Measurements from ENCODE around the gene PRSS2.

Gene PRSS2

DNA sequence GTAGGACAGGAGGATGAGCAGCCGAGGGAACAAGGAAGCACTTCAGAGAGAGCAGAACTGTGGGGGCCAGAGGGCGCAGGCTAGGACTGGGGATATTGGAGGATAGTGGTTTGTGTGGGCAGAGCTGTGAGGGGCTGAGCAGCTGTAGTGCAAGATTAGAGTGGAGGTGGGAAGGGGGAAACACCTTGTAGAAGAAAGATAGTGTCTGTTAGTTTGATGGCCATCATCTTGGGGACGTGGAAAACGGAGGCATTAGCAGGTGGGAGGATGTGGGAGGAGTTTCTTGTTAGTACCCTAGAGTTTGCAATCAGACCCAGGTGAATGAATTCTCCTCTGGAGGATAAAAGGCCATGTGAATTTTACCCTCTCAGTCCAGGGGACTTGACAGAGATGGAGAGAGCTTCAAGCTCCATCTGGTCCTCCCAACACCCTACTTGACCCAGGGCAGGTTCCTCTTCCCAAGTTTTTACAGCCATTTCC is 34.0 kb downstream of the PRSS2 start:
- no peak for DNase-seq

DNA sequence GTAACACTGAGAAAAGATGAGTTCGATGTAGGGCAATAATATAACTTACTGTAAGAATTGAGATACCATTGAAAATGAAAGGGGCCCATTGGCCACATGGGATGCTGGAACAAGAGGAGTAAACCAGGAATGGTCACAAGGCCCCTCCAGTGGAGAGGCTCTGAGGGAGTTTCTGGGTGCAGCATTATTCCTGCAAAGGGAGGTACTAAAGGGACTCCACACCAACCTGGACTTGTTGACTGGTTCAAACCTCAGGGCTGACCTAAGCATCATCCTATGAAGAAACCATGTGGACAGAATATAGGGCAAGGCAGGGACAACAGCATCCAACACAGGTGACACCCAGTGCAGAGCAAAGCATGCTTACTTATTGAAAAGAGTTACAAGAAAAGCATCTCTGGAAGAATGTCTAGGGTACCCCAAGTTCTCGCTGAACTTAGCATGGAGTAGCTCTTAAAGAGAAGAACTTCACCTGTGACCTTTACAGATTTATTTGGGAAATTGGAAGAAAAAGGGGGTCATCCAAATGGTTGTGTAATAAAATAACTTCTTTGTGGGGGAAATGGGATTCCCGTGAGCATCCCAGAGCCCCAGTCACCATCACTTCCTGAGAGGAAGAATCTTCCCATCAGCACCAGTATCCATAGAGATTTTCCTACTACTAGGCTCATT is 34.7 kb downstream of the PRSS2 start:
- no peak for DNase-seq

DNA sequence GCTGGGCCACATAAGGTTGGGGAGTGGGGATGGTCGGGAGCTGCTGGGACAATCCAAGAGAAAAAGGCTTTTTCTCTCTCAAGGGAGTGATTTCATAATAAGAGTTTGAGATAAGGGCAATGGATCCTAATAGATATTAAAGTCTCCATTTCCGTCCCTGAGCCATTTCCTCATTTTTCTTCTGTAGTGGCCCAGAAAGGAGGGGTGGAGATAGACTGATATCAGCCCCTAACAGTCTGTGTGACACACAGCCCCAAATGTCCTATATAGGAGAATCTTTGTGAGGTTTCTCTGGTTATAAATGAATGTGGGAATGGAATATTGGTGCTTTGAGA is 35.2 kb downstream of the PRSS2 start:
- DNase-seq, result no peak

DNA sequence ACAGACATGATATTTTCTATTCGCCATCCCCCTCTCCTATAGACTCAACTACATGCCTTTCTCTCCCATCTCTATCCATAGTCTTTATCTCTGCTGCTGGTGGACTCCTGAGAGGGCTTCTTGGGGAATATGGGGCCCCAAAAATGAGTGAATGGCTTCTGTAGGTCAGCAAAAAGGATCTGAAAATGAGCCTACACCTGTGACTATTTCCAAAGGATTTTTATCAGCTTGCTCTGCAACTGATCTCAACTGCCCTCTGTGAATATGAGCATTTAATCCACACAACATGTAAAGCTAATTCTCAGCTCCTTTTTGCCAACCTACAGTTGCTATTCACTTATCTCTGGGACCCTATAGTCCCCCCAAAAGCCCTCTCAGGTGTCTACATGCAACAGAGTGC is 36.2 kb downstream of the PRSS2 start:
- no peak for DNase-seq

DNA sequence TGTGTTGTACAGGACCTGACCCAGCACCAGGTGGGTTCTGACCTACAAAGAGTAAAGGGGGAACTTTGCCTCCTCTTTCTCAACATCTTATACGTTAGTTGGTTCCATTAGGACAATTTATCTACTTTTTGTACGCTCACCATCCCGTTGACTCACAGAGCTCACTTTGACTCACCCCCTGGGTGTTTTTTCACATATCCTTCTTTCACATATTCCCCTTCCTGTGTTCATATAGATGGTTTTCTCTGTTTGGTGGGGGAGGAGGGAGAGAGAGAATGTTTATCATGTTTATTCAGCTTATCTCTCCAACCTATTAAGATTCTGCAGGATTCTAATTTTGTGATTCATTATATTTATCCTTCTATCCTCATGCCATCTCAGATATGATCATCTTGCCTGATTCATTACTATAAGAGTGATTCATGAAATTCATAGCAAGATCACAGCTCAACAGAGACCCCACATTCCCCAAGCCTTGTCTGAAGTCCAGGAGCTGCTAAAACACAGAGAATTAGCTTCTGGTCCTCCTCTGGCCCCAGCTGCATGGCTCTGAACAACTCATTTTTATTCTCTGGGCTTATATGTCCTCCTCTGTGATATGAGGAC is 37.2 kb downstream of the PRSS2 start:
- no peak for DNase-seq

DNA sequence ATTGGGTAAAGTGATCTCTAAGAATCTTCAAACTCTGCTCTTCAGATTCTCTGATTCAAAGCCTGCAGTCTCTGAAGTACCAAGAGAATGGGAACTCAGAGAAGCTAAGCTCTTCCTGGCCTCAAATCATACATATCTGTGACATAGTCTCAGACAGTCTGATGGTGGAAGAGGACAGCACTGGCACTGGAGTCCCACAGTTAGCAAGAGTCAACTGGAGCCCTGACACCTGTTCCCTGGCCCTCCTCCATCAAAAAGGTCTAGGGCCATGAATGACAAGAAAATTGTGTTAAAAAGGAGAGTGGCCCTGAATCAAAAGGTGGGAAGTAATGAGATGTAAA is 37.7 kb downstream of the PRSS2 start:
- DNase-seq, result no peak

DNA sequence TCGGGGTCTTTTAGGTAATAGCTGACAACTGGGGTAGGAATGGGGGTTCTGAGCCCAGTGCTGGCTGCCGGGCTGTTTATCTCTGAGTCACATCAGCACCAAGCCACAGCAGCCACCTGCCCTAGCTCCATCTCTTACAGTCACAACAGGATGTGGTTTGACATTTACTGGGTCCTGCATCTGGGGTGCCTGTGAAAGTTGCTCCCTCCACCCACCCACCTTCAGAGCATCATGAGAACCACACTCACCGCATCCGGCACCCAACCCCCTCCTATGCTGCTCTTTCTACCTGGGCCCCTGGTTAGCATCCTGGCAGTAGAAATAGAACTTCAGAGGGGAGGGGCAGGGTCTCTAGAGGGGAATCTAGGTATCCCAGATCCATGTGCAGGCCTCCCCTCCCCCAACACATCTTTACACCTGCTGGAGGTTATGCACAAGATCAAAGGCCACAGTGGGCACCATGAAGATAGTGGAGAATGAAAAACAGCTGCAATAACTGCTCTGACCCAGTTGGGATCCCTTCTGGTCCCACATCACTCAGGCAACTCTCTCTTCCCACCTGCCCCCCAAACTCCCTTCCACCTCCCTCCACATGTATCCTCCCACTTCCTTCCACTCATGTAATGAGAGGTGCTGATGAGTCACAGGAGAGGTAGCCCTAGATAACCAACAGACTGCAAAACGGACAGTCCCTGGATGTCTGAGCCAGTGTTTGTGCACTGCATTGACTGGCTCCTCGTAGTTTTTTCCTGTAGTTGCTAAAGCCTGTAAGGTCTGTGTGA is 38.2 kb downstream of the PRSS2 start:
- DNase-seq, result no peak

DNA sequence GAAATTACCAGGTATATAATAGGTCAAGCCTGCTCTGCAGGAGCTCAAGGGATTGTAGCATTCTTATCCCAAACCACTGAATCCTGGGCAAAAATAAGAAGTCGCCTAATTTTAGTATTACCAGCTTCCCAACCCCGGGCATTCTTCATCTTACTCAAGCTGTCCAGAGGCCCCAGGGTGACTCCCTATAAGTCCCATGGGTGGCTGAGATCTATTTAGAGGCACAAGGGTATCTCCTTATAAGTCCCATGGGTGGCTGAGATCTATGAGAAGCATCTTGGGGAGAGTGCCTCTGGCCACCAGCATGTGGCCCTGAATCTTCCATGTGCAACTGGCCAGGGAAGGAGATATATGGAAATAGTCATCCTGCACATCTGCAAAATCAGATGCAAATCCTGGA is 38.9 kb downstream of the PRSS2 start:
- DNase-seq, result no peak

DNA sequence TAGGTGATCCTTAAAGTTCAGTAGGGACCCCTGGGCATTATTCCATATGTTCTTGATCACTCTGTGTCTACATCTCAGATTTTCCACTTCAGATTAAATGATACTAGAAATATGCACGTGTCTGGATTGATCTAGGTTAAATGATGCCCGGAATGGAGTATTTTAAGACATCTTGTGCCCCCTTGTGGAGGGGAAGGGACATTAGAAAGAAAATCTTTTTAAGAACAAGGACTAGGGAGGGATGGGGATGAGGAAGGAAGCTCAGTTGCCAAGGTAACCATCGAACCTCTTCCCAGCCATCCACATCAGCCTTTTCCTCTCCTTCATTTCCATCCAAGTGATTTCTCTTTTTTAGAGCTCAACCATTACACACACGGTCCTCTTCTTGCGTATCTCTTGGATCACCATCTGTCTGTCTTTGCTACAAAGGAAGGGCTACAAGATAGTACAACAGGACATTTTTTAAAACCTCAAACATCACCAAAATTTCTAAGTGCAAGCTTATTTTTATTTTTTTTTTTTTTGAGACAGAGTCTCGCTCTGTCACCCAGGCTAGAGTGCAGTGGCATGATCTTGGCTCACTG is 40.5 kb downstream of the PRSS2 start:
- DNase-seq, result peak; percentile 53

DNA sequence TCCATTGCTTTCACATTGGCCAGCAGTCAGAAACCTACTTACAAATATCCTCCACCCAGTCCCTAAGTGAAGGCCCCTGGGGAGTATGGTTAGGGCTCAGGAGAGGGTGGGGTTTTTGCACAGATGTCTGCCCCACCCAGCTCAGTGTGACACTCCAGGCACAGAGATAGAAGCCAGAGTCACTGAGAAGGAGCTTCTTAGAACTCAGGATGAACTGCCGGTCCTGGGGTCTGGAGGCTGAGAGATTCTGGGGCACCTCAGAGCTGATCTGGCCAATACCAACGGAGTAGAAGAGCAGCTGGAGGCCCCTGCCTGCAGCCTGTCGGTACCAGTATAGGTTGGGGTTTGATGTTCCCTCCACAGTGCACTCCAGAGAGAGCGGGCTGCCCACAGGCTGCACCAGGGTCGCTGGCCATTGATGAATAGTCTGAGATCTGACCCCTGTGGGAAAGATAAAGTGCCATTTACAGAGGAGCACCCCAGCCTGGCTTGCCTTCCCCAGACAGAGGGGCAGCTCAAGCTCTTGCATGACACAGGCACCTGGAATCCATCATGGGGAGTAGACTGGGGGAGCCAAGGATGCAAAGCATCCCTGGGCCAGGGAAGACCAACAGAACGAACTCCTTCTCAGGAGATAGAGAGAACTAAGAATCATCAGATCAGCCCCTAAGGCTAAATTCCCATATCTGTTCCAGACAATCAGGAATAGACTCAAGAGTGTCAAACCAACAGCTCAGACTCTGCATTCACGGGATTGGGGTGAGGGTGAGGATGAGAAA is 41.9 kb downstream of the PRSS2 start:
- no peak for DNase-seq

DNA sequence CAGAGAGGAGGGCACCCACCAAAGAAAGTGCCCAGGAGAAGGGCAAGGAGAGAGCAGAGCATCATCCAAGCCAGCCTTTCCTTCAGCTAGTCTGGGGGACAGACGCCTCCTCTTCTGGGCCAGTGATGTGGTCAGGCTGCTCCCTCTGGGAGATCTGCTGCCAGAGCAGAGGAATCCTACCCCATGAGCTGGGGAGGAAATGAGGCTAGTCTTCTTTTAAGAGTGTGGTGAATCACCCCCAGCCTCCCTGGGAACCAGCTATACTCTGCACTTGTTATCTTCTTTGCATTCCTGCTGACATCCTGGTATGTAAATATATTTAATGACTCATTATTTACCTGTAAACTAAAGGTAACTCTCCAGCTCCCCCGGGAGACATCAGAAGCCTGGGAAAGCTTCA is 42.5 kb downstream of the PRSS2 start:
- DNase-seq, result no peak

DNA sequence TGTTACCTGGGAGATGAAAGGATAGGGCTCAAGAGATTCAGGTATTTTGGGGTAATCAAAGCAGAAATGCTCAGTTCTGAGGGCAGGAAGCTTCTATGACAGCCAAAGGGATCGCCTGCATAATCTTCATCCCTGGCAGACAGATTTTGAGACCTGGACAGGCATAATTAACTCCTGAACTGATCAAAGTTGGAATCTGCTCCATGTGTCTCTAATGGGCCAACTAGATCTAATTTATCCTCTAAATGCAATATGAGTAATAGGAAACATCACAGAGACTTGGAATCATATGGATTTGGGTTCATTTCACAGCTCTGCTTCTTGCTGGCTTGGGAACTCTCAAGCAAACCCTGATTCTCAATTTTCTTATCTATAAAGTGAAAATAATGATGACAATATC is 42.9 kb downstream of the PRSS2 start:
- DNase-seq, result no peak

DNA sequence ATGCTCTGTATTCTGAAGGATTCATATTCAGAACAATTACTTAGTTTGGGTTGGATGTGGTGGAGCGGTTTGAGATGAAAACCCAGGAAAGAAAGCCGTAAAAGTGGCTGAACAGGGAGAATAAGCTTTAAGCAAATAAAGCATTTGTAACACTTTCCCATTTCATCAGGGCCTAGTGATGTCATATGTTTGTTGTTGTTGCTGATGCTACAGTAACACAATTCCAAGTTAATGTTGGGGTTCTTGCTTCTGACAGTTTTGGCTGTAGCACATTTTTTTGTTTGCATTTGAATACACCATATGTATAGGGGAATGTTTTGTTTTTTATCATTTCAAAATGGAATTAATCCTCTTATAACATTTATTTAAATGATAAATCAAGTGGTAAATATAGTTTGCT is 43.7 kb downstream of the PRSS2 start:
- DNase-seq, result no peak

DNA sequence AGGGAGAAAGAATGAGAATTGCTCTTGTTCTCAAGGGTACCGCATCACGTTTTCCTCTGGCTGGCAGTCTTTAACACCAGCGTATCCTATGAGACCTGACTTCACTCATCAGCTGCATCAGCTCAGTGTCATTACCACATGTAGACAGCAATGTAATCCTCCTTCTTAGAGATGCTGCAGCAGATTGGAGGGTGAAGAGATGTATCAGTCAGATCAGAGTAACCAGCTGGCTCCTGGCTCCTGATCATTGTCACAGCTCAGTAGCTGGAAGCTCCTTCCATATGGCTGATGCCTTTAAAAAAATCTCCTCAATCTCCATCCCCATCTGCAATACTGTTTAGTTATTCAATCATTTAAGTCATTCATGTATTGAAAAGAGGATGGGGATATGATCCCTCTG is 44.4 kb downstream of the PRSS2 start:
- DNase-seq, result no peak

DNA sequence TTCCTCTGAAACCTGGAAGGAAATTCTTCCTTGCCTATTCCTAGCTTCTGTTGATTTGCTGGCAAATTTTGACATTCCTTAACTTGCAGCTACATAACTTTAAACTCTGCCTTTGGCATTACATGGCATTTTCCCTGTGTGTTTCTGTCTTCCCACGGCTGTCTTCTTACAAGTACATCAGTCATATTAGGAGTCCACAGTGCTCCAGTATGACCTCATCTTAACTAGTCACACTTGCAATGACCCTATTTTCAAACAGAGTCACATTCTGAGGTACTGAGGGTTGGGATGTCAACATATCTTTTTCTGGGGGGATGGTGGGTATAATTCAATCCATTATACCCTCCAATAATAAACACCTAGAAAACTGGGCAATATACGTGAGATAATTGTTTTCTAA is 46.7 kb downstream of the PRSS2 start:
- no peak for DNase-seq

DNA sequence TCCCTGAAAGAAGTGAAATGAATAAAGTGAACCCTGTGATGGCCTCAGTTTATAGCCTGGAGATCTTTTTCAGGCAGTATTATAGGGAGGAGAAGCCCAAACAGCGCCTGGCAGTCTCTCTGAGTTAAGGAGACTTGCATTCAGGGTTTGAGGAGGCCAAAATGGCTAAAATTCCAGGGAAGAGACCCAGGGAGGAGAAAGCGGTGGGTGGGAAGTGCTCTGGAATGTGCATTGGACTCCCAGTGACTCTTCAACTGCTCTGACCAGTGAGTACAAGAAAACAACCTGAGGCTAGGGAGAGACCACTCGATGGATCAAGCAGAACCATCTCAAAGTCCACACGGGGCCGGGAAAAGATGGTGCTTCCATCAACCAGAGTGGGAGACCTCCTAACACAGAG is 48.8 kb downstream of the PRSS2 start:
- DNase-seq, result no peak

DNA sequence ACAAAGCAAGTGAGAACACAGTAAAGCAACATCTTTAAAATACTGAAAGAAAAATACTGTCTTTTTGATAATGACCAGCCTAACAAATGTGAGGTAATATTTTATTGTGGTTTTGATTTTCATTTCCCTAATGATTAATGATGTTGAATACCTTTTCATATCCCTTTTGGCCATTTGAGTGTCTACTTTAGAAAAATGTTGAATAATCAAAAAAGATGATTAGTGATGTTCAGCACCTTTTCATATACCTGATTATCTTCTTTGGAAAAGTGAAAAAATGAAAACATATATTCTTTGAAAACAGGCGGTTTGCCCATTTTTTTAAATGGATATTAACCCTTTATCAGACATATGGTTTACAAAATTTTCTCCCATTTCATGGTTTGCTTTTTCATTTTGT is 51.9 kb downstream of the PRSS2 start:
- no peak for DNase-seq
